Sigmoid colon (tissue), 7 donors: Measurements from ENCODE around the gene WWC2. TPM values are rescaled to one million over a fixed set of nuclear protein-coding genes. Genes with fewer than 3 reads are reported as not detected.

ENCODE experiments used
- DNase-seq: peaks from one replicate; pipeline ENCODE4 v3.0.0-alpha.2; 2019
- H3K27ac ChIP-seq, 4 donors: fragments of 200-600 bp; sonication (generic); one replicate each; pipeline ENCODE4 v1.5.1; 2016 to 2019; ENCODE audit warnings: mild to moderate bottlenecking in 1 of 4
- H3K27me3 ChIP-seq, 3 donors: fragments of 200-600 bp; sonication (generic); one replicate each; pipeline ENCODE4 v1.5.1; 2019; ENCODE audit warnings: mild to moderate bottlenecking in 1 of 3
- H3K36me3 ChIP-seq, 4 donors: fragments of 200-600 bp; sonication (generic); one replicate each; pipeline ENCODE4 v1.5.1; 2016 to 2019
- H3K4me1 ChIP-seq, 4 donors: fragments of 200-600 bp; sonication (generic); one replicate each; pipeline ENCODE4 v1.5.1; 2017 to 2019
- H3K4me3 ChIP-seq, 4 donors: fragments of 200-600 bp; sonication (generic); one replicate each; pipeline ENCODE4 v1.5.1; 2017 to 2019; ENCODE audit warnings: mild to moderate bottlenecking in 2 of 4, moderate library complexity in 1 of 4
- H3K9me3 ChIP-seq, 4 donors: fragments of 200-600 bp in 3 of 4; sonication (generic) in 3 of 4; one replicate each; pipeline versions ENCODE4 v1.5.1 to v1.6.1; 2013 to 2019
- EP300 ChIP-seq, 4 donors: sonication (generic); formaldehyde crosslinking; IDR thresholded peaks; one replicate each; pipeline ENCODE4 v1.6.1; 2017; ENCODE audit warnings: antibody characterized with exemption in 4 of 4
- POLR2A ChIP-seq, 2 donors: fragments of 450-650 bp; IDR thresholded peaks; one replicate each; pipeline ENCODE4 v1.6.1; 2016; ENCODE audit warnings: antibody characterized with exemption in 2 of 2, mild to moderate bottlenecking in 2 of 2, moderate library complexity in 2 of 2
- POLR2AphosphoS5 ChIP-seq, 4 donors: sonication (generic); formaldehyde crosslinking; IDR thresholded peaks; one replicate each; pipeline ENCODE4 v1.6.1; 2017; ENCODE audit warnings: antibody characterized with exemption in 4 of 4
- WGBS, 2 donors: extraction: QIAGEN DNeasy Blood & Tissue Kit; methylation state at CpG; one replicate each; pipeline ENCODE4 v1.1.7; 2013; 5-methylcytosine and 5-hydroxymethylcytosine counted together
- intact Hi-C: fragments of 100-400 bp; cut with DNase I; formaldehyde crosslinking; loops from one replicate; pipeline ENCODE4 v1.15.1; 2023
- polyA plus RNA-seq, 3 donors: library from polyadenylated mRNA; stranded (reverse); fragments of 200-250 nt; gene quantifications; one replicate each; pipeline ENCODE4 v1.2.3, GENCODE V29; 2013
- total RNA-seq, 4 donors: library from RNA; depleted of rRNA; stranded (reverse); fragments of >200 nt; gene quantifications; one replicate each; pipeline ENCODE4 v1.1.0, GENCODE V29; 2016
- TF ChIP-seq, protein P1 (sequence below), 4 experiments: fragments of 450-650 bp in 3 of 4; fragments of 200-600 bp in 1 of 4; IDR thresholded peaks; one replicate each; pipeline ENCODE4 v1.5.1; 2016 to 2019; ENCODE audit warnings: antibody characterized with exemption in 4 of 4, mild to moderate bottlenecking in 3 of 4, moderate library complexity in 2 of 4
- donor health status: healthy with polysubstance abuse.
- donor health status: Bipolar disorder and iron deficiency.
- donor health status: healthy.

The WWC2 gene
- total and polyA plus RNA-seq, 7 donors, result 1.2 to 53.5 (median 27.0) TPM

DNA sequence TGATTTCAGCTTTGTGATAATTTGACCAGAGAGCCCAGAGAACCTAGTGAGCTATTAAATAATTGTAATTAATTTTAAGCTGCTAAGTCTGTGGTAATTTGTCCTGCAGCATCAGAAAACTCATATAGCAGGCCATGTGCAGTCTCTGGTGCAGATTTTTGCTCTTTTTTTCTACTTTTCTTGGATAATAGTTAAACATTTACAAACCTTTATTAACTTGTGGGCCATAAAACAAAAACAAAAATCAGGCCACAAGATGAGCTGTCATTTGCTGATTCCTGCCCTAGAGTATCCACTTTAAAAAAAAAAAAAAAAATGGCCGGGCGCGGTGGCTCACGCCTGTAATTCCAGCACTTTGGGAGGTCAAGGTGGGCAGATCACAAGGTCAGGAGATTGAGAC lies 121.2 kb downstream of the WWC2 start:
- no peak for DNase-seq

GRCh38 chr4:183223053-183223452 lies 124.0 kb downstream of the WWC2 start:
- 44 to 78% methylated on average over 3 of the region's 3 CpGs for WGBS, 2 donors
- Histone ChIP-seq H3K9me3 (no peaks in the 10 kb centered on the region), H3K36me3 (no peaks in the 10 kb centered on the region), H3K4me3 (no peak overlapping the region), H3K27ac (no peak overlapping the region), H3K27me3 (no peaks in the 10 kb centered on the region), H3K4me1 (peaks cover 0 to 8% (median 3%) of the 10 kb centered on the region in 4 donors)
- DNase-seq, result no peak
- intact Hi-C loops, result no loop called here
- TF ChIP-seq POLR2A (IDR thresholded peaks at IDR 0.05), result no peak
- TF ChIP-seq, protein P1, sequence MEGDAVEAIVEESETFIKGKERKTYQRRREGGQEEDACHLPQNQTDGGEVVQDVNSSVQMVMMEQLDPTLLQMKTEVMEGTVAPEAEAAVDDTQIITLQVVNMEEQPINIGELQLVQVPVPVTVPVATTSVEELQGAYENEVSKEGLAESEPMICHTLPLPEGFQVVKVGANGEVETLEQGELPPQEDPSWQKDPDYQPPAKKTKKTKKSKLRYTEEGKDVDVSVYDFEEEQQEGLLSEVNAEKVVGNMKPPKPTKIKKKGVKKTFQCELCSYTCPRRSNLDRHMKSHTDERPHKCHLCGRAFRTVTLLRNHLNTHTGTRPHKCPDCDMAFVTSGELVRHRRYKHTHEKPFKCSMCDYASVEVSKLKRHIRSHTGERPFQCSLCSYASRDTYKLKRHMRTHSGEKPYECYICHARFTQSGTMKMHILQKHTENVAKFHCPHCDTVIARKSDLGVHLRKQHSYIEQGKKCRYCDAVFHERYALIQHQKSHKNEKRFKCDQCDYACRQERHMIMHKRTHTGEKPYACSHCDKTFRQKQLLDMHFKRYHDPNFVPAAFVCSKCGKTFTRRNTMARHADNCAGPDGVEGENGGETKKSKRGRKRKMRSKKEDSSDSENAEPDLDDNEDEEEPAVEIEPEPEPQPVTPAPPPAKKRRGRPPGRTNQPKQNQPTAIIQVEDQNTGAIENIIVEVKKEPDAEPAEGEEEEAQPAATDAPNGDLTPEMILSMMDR (IDR thresholded peaks at IDR 0.05), result no peak
- TF ChIP-seq EP300 (IDR thresholded peaks at IDR 0.05), result no peak
- no peak for TF ChIP-seq POLR2AphosphoS5 (IDR thresholded peaks at IDR 0.05)

More for the DNA sequence above, 121.2 kb downstream of the WWC2 start:
- H3K4me1 ChIP-seq, result peaks cover 0 to 8% (median 3%) of the 10 kb centered on the region in 4 donors
- no peak overlapping the region for H3K27ac ChIP-seq
- intact Hi-C loops, result no loop called here
- H3K9me3 ChIP-seq, result no peaks in the 10 kb centered on the region
- TF ChIP-seq, protein P1 (IDR thresholded peaks at IDR 0.05), result no peak
- TF ChIP-seq POLR2AphosphoS5 (IDR thresholded peaks at IDR 0.05), result no peak
- TF ChIP-seq EP300 (IDR thresholded peaks at IDR 0.05), result no peak
- no peak for TF ChIP-seq POLR2A (IDR thresholded peaks at IDR 0.05)
- 91 to 94% methylated on average over 4 of the region's 4 CpGs for WGBS, 2 donors
- no peaks in the 10 kb centered on the region for H3K27me3 ChIP-seq
- no peaks in the 10 kb centered on the region for H3K36me3 ChIP-seq
- H3K4me3 ChIP-seq, result no peak overlapping the region

- intact Hi-C loops, result no loop called here
- H3K9me3 ChIP-seq, result no peaks in the 10 kb centered on the region
Observed at GRCh38 chr4:183229397-183229796, 130.3 kb downstream of the WWC2 start.

DNA sequence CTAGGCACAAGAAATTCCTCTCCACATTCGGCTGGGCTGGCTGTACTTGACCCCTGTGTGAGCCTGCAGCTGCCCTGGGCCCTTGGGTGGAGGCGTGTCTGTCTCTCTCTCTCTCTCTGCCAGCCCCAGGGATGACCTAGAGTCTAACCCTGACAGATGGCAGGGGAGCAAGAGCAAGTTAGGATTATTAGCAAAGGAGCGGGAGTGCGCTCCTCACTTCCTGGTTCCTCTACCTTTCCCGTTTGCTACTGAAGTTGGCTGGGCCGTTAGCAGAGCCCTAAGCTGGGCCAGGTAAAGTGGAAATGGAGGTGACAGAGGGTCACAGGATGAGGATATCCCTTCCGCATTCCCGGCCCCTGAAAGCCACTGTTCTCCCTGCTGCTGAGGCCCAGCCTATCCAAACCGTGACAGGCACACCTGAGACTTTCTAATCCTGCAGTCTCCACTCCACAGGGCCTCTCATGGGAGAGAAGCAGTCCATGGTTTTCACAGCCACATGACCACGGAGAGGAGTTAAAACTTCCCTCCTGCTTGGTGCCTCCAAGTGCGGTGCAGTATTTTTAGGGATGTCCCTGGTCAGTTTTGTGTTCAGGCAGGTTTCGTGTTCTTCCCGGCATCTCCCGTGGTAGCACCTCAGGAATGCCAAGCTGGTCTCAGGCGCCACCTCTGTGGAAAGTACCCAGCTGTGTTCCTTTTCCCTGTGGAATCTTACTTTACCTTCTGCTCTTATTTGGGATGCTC lies 141.7 kb downstream of the WWC2 start:
- H3K4me3 ChIP-seq, result no peak overlapping the region
- H3K27ac ChIP-seq, result no peak overlapping the region
- intact Hi-C loops, result no loop called here
- H3K36me3 ChIP-seq, result peaks cover 0 to 29% (median 5%) of the 10 kb centered on the region in 4 donors
- TF ChIP-seq POLR2A (IDR thresholded peaks at IDR 0.05) (no peak), EP300 (IDR thresholded peaks at IDR 0.05) (no peak), POLR2AphosphoS5 (IDR thresholded peaks at IDR 0.05) (no peak)
- TF ChIP-seq, protein P1 (IDR thresholded peaks at IDR 0.05), result no peak
- H3K27me3 ChIP-seq, result no peaks in the 10 kb centered on the region
- DNase-seq, result no peak
- WGBS, 2 donors, result 57 to 79% methylated on average over 15 of the region's 15 CpGs
- H3K9me3 ChIP-seq, result no peaks in the 10 kb centered on the region
- no peaks in the 10 kb centered on the region for H3K4me1 ChIP-seq

More at GRCh38 chr4:183229397-183229796, 130.3 kb downstream of the WWC2 start:
- H3K27ac ChIP-seq, result no peak overlapping the region
- H3K4me1 ChIP-seq, result no peaks in the 10 kb centered on the region
- TF ChIP-seq, protein P1 (IDR thresholded peaks at IDR 0.05), result no peak
- TF ChIP-seq EP300 (IDR thresholded peaks at IDR 0.05), result no peak
- no peak for TF ChIP-seq POLR2A (IDR thresholded peaks at IDR 0.05)
- no peak for TF ChIP-seq POLR2AphosphoS5 (IDR thresholded peaks at IDR 0.05)
- H3K27me3 ChIP-seq, result no peaks in the 10 kb centered on the region
- H3K36me3 ChIP-seq, result no peaks in the 10 kb centered on the region
- no peak overlapping the region for H3K4me3 ChIP-seq
- no peak for DNase-seq

GRCh38 chr4:183241322-183241640 lies 142.2 kb downstream of the WWC2 start:
- Histone ChIP-seq H3K36me3 (peaks cover 0 to 34% (median 5%) of the 10 kb centered on the region in 4 donors), H3K27me3 (no peaks in the 10 kb centered on the region), H3K4me1 (no peaks in the 10 kb centered on the region), H3K4me3 (no peak overlapping the region), H3K9me3 (no peaks in the 10 kb centered on the region), H3K27ac (no peak overlapping the region)
- DNase-seq, result no peak
- intact Hi-C loops, result no loop called here
- TF ChIP-seq POLR2A (IDR thresholded peaks at IDR 0.05) (no peak), EP300 (IDR thresholded peaks at IDR 0.05) (no peak), POLR2AphosphoS5 (IDR thresholded peaks at IDR 0.05) (no peak)
- TF ChIP-seq, protein P1 (IDR thresholded peaks at IDR 0.05), result no peak
- whole genome bisulfite sequencing, 2 donors, result 40 to 67% methylated on average over 4 of the region's 4 CpGs
